GM12878 (cell line): ENCODE measurements around the gene BLOC1S5. TPM values are rescaled to one million over a fixed set of nuclear protein-coding genes. Genes with fewer than 3 reads are reported as not detected.

Source experiments
- ATAC-seq: fragments of 200-7000 bp; cut with Tn5 transposase; 3 replicates; pipeline ENCODE4 v1.9.1; 2020; ENCODE audit warnings: mild to moderate bottlenecking, moderate library complexity
- BruUV-seq: library from RNA; stranded (reverse); fragments of 400-500 nt; replicated peaks from 2 replicates; lab custom pipeline; 2021; lab: Mats Ljungman, UMichigan
- CTCF ChIA-PET: fragments of 300-600 bp; sonication (Branson Sonifier 250); formaldehyde crosslinking; extraction: SDS; loops from one replicate; lab custom pipeline; 2021; ENCODE audit warnings: inconsistent platforms; lab: Yijun Ruan, JAX
- POLR2A ChIA-PET: fragments of 350-600 bp; formaldehyde crosslinking; extraction: SDS; loops from one replicate; lab custom pipeline; 2021; ENCODE audit warnings: inconsistent platforms; lab: Charles Lee
- RAD21 ChIA-PET: fragments of 300-600 bp; sonication (Branson Sonifier 250); formaldehyde crosslinking; loops from one replicate; lab custom pipeline; 2023; ENCODE audit warnings: antibody characterized with exemption; ENCODE audit not compliant: unreplicated experiment; lab: Charles Lee
- SMC1A ChIA-PET: fragments of 300-600 bp; sonication (Branson Sonifier 250); formaldehyde crosslinking; loops from one replicate; lab custom pipeline; 2023; ENCODE audit not compliant: unreplicated experiment, uncharacterized antibody; lab: Charles Lee
- DNase-seq: peaks from one replicate; pipeline ENCODE4 v3.0.0-alpha.2; 2011; ENCODE audit warnings: low read depth, low spot score
- FAIRE-seq: peaks from 3 replicates; lab custom pipeline; 2011; peaks lifted over from hg19 to GRCh38; lab: Jason Lieb, UNC
- H2AFZ ChIP-seq: 2 replicates; pipeline ENCODE4 v1.6.0; 2011; ENCODE audit warnings: low read depth, low read length, control low read depth; ENCODE audit not compliant: control insufficient read depth
- H3K27ac ChIP-seq: 2 replicates; pipeline ENCODE4 v1.5.1; 2011; ENCODE audit warnings: control low read depth; ENCODE audit not compliant: control insufficient read depth, insufficient read depth
- H3K27me3 ChIP-seq, 2 experiments: replicated peaks in 1 of 2; 2 replicates each; pipeline versions ENCODE4 v1.6.0 to v1.6.1; 2011; ENCODE audit warnings: low read length in 1 of 2; ENCODE audit not compliant: control insufficient read depth in 2 of 2, insufficient read depth in 2 of 2
- H3K36me3 ChIP-seq, 2 experiments: 2 replicates each; pipeline ENCODE4 v1.5.1; 2011; ENCODE audit warnings: low read length in 1 of 2; ENCODE audit not compliant: control insufficient read depth in 2 of 2, insufficient read depth in 2 of 2
- H3K4me1 ChIP-seq: 2 replicates; pipeline ENCODE4 v1.6.1; 2011; ENCODE audit warnings: mild to moderate bottlenecking, low read length, moderate library complexity, mixed read lengths; ENCODE audit not compliant: control insufficient read depth, insufficient read depth
- H3K4me2 ChIP-seq: 2 replicates; pipeline ENCODE4 v1.6.0; 2011; ENCODE audit warnings: control low read depth; ENCODE audit not compliant: control insufficient read depth, insufficient read depth
- H3K4me3 ChIP-seq: fragments of 200-600 bp; sonication (generic); 2 replicates; pipeline ENCODE4 v1.5.1; 2016
- H3K79me2 ChIP-seq: 2 replicates; pipeline ENCODE4 v1.6.0; 2011; ENCODE audit warnings: low read length; ENCODE audit not compliant: control insufficient read depth, insufficient read depth
- H3K9ac ChIP-seq: 2 replicates; pipeline ENCODE4 v1.8.0; 2011; ENCODE audit warnings: low read length, control low read depth, mixed read lengths; ENCODE audit not compliant: control insufficient read depth, insufficient read depth
- H3K9me3 ChIP-seq: replicated peaks from 3 replicates; pipeline ENCODE4 v1.5.1; 2011; ENCODE audit warnings: mild to moderate bottlenecking, low read length; ENCODE audit not compliant: control insufficient read depth, insufficient read depth
- H4K20me1 ChIP-seq: 2 replicates; pipeline ENCODE4 v1.6.0; 2011; ENCODE audit not compliant: control insufficient read depth, insufficient read depth
- ESRRA ChIP-seq: IDR thresholded peaks from 2 replicates; pipeline ENCODE4 v1.6.1; 2012; ENCODE audit warnings: mild to moderate bottlenecking, low read length, improper control_type of control experiment
- NBN ChIP-seq: fragments of 450-650 bp; IDR thresholded peaks from 2 replicates; pipeline ENCODE4 v1.6.1; 2016
- RB1 ChIP-seq: fragments of 450-650 bp; formaldehyde crosslinking; IDR thresholded peaks from 2 replicates; pipeline ENCODE4 v1.6.1; 2017; ENCODE audit warnings: mild to moderate bottlenecking, borderline replicate concordance
- RELA ChIP-seq: fragments of 450-650 bp; IDR thresholded peaks from 2 replicates; pipeline ENCODE4 v1.8.0; 2014; ENCODE audit warnings: borderline replicate concordance; ENCODE audit not compliant: partially characterized antibody
- SIX5 ChIP-seq: IDR thresholded peaks from 2 replicates; pipeline ENCODE4 v1.6.1; 2011; ENCODE audit warnings: mild to moderate bottlenecking, low read depth, low read length, moderate library complexity; ENCODE audit not compliant: severe bottlenecking
- SMAD5 ChIP-seq: IDR thresholded peaks from 2 replicates; pipeline ENCODE4 v1.6.1; 2016; ENCODE audit warnings: antibody characterized with exemption, low read depth
- STAT1 ChIP-seq: fragments of 450-650 bp; conservative IDR thresholded peaks from 2 replicates; pipeline ENCODE4 v1.6.1; 2014; ENCODE audit warnings: antibody characterized with exemption, mild to moderate bottlenecking
- WGBS: methylation state at CpG from one replicate; pipeline ENCODE4 v1.1.6; 2016; ENCODE audit warnings: low lambda C conversion rate; ENCODE audit not compliant: insufficient replicate concordance, insufficient coverage; ENCODE audit errors: missing lambda C conversion rate; 5-methylcytosine and 5-hydroxymethylcytosine counted together
- in situ Hi-C: fragments of 300-500 bp; cut with MboI; formaldehyde crosslinking; loops from 9 replicates; pipeline ENCODE4 v1.14.3; 2018; ENCODE audit warnings: mixed read lengths
- intact Hi-C: fragments of 100-400 bp; cut with micrococcal nuclease; formaldehyde crosslinking; loops from one replicate; pipeline ENCODE4 v1.14.2; 2022; ENCODE audit not compliant: unreplicated experiment
- polyA plus RNA-seq, 11 experiments: library from polyadenylated mRNA; depleted of rRNA in 4 of 11; unstranded in 6 of 11; stranded (reverse) in 5 of 11; fragments of >200 nt; fragmentation: Nextera tagmentation in 4 of 11; fragmentation: Illumina TruSeq in 1 of 11; extraction: Ambion mirVana in 4 of 11; extraction: Trizol in 1 of 11; gene quantifications; 1 replicate in 1 of 11; 2 replicates in 10 of 11; pipeline versions ENCODE4 v1.2.1 to v1.2.3, GENCODE V29; 2011 to 2016; ENCODE audit warnings: inconsistent platforms in 2 of 11, missing spikeins in 2 of 11, low read depth in 1 of 11
- total RNA-seq, 4 experiments: library from RNA; depleted of rRNA in 3 of 4; stranded (reverse); fragments of >200 nt in 3 of 4; fragmentation: Illumina TruSeq in 1 of 4; extraction: Trizol in 1 of 4; gene quantifications; 2 replicates each; pipeline versions ENCODE4 v1.2.1 to v1.2.3, GENCODE V29; 2013 to 2021
- TF ChIP-seq, protein P1 (sequence below): fragments of 450-650 bp; IDR thresholded peaks from 2 replicates; pipeline ENCODE4 v1.6.1; 2017; ENCODE audit warnings: antibody characterized with exemption, mild to moderate bottlenecking, moderate library complexity
- TF ChIP-seq, protein P2 (sequence below): fragments of 450-650 bp; IDR thresholded peaks from 2 replicates; pipeline ENCODE4 v1.6.1; 2017; ENCODE audit warnings: borderline replicate concordance
- TF ChIP-seq, protein P3 (sequence below): IDR thresholded peaks from 2 replicates; pipeline ENCODE4 v1.6.1; 2011; ENCODE audit warnings: low read depth, mild to moderate bottlenecking, low read length, moderate library complexity, borderline replicate concordance; ENCODE audit errors: extremely low read depth

Gene BLOC1S5
- total and polyA plus RNA-seq, 10 of the 15 experiments (the other 5 are each of a cell fraction or from before 2014, with no cell fraction given) = 4.3 to 22.2 (median 16.1) TPM

DNA sequence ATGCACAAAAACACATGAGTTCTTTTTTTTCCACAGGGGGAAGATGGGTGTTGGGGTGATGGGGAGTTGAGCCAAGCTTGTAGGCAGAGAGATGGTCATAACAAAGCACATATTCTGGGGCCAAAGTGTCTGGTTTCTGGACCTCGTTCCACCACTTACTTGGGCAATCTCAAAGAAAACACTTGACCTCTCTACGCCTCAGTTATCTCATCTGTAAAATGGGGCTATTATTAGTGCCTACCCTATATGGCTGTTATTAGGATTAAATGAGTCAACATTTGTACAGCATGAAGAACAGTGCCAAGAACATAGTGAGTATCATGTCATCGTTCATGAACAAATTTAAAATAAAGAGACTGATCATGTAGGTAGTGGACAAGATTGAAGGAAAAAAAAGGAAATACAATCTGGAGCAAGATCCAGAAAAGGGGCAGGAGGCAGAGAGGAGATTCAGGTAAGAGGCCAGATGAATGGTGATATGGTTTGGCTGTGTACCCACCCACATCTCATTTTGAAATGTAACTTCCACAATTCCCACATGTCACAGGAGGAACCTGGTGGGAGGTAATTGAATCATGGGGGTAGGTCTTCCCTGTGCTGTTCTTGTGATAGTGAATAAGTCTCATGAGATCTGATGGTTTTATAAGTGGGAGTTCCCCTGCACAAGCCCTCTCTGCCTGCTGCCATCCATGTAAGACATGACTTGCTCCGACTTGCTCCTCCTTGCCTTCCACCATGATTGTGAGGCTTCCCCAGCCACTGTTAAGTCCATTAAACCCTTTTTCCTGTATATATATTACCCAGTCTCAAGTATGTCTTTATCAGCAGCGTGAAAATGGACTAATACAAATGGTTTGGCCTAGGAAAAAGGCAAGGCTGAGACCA, 23.9 kb upstream of the BLOC1S5 start:
- CTCF ChIA-PET = no interaction called here
- Histone ChIP-seq H3K4me2 (no peak overlapping the region), H3K27me3 (no peaks in the 10 kb centered on the region), H3K9me3 (peaks cover 9% of the 10 kb centered on the region; the same call in 2 of the 3 replicates), H3K9ac (no peak overlapping the region), H2AFZ (no peak overlapping the region), H3K4me3 (no peak overlapping the region), H3K79me2 (no peaks in the 10 kb centered on the region; the same call in 1 of the 2 replicates), H3K36me3 (peaks cover 7 to 41% of the 10 kb centered on the region in 2 experiments), H3K27ac (no peak overlapping the region), H4K20me1 (no peaks in the 10 kb centered on the region), H3K4me1 (no peaks in the 10 kb centered on the region)
- DNase-seq (no peak), FAIRE-seq (no peak), ATAC-seq (no peak)
- TF ChIP-seq SIX5 = no peak
- TF ChIP-seq RB1 = no peak
- no peak for TF ChIP-seq RELA
- TF ChIP-seq, protein P1, sequence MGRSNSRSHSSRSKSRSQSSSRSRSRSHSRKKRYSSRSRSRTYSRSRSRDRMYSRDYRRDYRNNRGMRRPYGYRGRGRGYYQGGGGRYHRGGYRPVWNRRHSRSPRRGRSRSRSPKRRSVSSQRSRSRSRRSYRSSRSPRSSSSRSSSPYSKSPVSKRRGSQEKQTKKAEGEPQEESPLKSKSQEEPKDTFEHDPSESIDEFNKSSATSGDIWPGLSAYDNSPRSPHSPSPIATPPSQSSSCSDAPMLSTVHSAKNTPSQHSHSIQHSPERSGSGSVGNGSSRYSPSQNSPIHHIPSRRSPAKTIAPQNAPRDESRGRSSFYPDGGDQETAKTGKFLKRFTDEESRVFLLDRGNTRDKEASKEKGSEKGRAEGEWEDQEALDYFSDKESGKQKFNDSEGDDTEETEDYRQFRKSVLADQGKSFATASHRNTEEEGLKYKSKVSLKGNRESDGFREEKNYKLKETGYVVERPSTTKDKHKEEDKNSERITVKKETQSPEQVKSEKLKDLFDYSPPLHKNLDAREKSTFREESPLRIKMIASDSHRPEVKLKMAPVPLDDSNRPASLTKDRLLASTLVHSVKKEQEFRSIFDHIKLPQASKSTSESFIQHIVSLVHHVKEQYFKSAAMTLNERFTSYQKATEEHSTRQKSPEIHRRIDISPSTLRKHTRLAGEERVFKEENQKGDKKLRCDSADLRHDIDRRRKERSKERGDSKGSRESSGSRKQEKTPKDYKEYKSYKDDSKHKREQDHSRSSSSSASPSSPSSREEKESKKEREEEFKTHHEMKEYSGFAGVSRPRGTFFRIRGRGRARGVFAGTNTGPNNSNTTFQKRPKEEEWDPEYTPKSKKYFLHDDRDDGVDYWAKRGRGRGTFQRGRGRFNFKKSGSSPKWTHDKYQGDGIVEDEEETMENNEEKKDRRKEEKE = no peak
- no peak for TF ChIP-seq STAT1
- TF ChIP-seq SMAD5 = no peak
- TF ChIP-seq, protein P2, sequence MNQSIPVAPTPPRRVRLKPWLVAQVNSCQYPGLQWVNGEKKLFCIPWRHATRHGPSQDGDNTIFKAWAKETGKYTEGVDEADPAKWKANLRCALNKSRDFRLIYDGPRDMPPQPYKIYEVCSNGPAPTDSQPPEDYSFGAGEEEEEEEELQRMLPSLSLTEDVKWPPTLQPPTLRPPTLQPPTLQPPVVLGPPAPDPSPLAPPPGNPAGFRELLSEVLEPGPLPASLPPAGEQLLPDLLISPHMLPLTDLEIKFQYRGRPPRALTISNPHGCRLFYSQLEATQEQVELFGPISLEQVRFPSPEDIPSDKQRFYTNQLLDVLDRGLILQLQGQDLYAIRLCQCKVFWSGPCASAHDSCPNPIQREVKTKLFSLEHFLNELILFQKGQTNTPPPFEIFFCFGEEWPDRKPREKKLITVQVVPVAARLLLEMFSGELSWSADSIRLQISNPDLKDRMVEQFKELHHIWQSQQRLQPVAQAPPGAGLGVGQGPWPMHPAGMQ = no peak
- TF ChIP-seq, protein P3, sequence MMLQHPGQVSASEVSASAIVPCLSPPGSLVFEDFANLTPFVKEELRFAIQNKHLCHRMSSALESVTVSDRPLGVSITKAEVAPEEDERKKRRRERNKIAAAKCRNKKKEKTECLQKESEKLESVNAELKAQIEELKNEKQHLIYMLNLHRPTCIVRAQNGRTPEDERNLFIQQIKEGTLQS = no peak
- no peak for TF ChIP-seq ESRRA
- no peak for TF ChIP-seq NBN
- SMC1A ChIA-PET = interaction anchor here (1.0 kb wide), 1 partner anchor 11 kb away, joined by 3 read pairs; no protein-coding TSS in a partner anchor
- 70% methylated on average over 5 of the region's 5 CpGs for WGBS
- RAD21 ChIA-PET = no interaction called here
- POLR2A ChIA-PET = no interaction called here
- no TSS peak for BruUV-seq
- in situ Hi-C loops = no loop called here
- intact Hi-C loops = no loop called here
